ENCODE results near the gene NEK8. TPM values are rescaled to one million over a fixed set of nuclear protein-coding genes. Genes with fewer than 3 reads are reported as not detected.

The NEK8 gene
- total and polyA plus RNA-seq, 9 of the 15 experiments (the other 6 are each of a cell fraction or from before 2014, with no cell fraction given), result 0.98 to 16.6 (median 4.6) TPM

- TF ChIP-seq GTF3C2 (IDR thresholded peaks at IDR 0.05; ENCODE audit: borderline replicate concordance, extremely low read depth, insufficient read length) (no peak), JUNB (CRISPR knock-in tag; conservative IDR thresholded peaks at IDR 0.05) (no peak), ZNF431 (CRISPR knock-in tag; IDR thresholded peaks at IDR 0.05) (0 out of 2 replicates have a peak, but pooled peaks have one; percentile 36), ZKSCAN8 (CRISPR knock-in tag; IDR thresholded peaks at IDR 0.05) (no peak), DIDO1 (tag; IDR thresholded peaks at IDR 0.05; ENCODE audit: low read depth) (no peak), SMAD1 (IDR thresholded peaks at IDR 0.05; ENCODE audit: low read depth, low read length, partially characterized antibody) (peak; percentile 64), ZNF609 (CRISPR knock-in tag; IDR thresholded peaks at IDR 0.05; ENCODE audit: borderline replicate concordance) (no peak), NBN (IDR thresholded peaks at IDR 0.05; ENCODE audit: low read depth) (no peak), GATAD2A (IDR thresholded peaks at IDR 0.05) (no peak), E2F8 (IDR thresholded peaks at IDR 0.05; ENCODE audit: low read depth, partially characterized antibody) (peak; percentile 32), SP2 (IDR thresholded peaks at IDR 0.05; ENCODE audit: extremely low read depth, low read depth, low read length, poor library complexity, severe bottlenecking) (no peak), COPS2 (conservative IDR thresholded peaks at IDR 0.05) (no peak)
Measured at GRCh38 chr17:28728364-28729200, at the start of gene NEK8 (continued).

Data from K562 (cell line).